Astrocyte (in vitro differentiated cells and primary cell): ENCODE measurements around the gene ATXN10.

ENCODE experiments used
- EZH2 ChIP-seq: IDR thresholded peaks from 2 replicates; pipeline ENCODE4 v1.6.1; 2012; ENCODE audit warnings: mild to moderate bottlenecking, low read length, inconsistent platforms; ENCODE audit not compliant: insufficient read depth
- TF ChIP-seq, protein P1 (sequence below): IDR thresholded peaks from 2 replicates; pipeline ENCODE4 v1.5.1; 2011; ENCODE audit warnings: low read depth, mild to moderate bottlenecking, inconsistent platforms, low read length, moderate library complexity; ENCODE audit not compliant: insufficient read depth

DNA sequence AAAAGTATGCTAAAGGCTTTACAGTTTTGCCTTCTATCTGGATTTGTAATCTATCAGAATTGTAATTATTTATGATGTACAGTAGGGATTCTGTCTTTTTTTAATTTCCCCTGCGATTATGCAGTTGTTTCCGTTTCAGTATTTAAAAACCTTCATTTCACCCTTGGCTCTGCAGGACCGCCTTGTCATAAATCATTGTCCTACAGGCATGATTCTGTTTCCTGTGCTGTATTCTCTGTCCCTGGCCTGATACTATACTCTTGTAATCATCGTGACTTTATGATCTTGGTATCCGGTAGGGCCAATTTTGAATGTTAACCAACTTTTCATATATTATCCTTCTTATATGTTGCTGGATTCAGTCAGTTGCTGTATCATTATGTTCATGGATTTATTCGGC lies 151.7 kb downstream of the ATXN10 start:
- TF ChIP-seq, protein P1, sequence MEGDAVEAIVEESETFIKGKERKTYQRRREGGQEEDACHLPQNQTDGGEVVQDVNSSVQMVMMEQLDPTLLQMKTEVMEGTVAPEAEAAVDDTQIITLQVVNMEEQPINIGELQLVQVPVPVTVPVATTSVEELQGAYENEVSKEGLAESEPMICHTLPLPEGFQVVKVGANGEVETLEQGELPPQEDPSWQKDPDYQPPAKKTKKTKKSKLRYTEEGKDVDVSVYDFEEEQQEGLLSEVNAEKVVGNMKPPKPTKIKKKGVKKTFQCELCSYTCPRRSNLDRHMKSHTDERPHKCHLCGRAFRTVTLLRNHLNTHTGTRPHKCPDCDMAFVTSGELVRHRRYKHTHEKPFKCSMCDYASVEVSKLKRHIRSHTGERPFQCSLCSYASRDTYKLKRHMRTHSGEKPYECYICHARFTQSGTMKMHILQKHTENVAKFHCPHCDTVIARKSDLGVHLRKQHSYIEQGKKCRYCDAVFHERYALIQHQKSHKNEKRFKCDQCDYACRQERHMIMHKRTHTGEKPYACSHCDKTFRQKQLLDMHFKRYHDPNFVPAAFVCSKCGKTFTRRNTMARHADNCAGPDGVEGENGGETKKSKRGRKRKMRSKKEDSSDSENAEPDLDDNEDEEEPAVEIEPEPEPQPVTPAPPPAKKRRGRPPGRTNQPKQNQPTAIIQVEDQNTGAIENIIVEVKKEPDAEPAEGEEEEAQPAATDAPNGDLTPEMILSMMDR = no peak
- no peak for TF ChIP-seq EZH2
